ENCODE results near the gene WDFY3.

Gene WDFY3

GRCh38 chr4:84920617-84921016 lies 45.9 kb downstream of the WDFY3 start:
- Histone ChIP-seq H3K4me3 (ENCODE audit: low read length) (no peak overlapping the region), H3K27me3 (ENCODE audit: insufficient read depth, low read length) (no peaks in the 10 kb centered on the region), H3K4me1 (ENCODE audit: insufficient read depth, low read length) (peaks cover 21% of the 10 kb centered on the region), H3K27ac (ENCODE audit: low read length) (no peak overlapping the region), H3K36me3 (ENCODE audit: insufficient read depth, low read depth, low read length) (peaks cover 4% of the 10 kb centered on the region; the same call in 1 of the 2 replicates), H3K9ac (ENCODE audit: low read depth, low read length) (no peak overlapping the region), H3K9me3 (ENCODE audit: insufficient read depth, low read depth, low read length) (no peaks in the 10 kb centered on the region)

- Histone ChIP-seq H3K9ac (ENCODE audit: low read depth, low read length) (no peak overlapping the region), H3K36me3 (ENCODE audit: insufficient read depth, low read depth, low read length) (peaks cover 9% of the 10 kb centered on the region), H3K27ac (ENCODE audit: low read length) (no peak overlapping the region), H3K9me3 (ENCODE audit: insufficient read depth, low read depth, low read length) (no peaks in the 10 kb centered on the region), H3K27me3 (ENCODE audit: insufficient read depth, low read length) (no peaks in the 10 kb centered on the region), H3K4me1 (ENCODE audit: insufficient read depth, low read length) (peaks cover 18% of the 10 kb centered on the region), H3K4me3 (ENCODE audit: low read length) (no peak overlapping the region)
These were observed 48.5 kb downstream of the WDFY3 start for GRCh38 chr4:84917869-84918600.

DNA sequence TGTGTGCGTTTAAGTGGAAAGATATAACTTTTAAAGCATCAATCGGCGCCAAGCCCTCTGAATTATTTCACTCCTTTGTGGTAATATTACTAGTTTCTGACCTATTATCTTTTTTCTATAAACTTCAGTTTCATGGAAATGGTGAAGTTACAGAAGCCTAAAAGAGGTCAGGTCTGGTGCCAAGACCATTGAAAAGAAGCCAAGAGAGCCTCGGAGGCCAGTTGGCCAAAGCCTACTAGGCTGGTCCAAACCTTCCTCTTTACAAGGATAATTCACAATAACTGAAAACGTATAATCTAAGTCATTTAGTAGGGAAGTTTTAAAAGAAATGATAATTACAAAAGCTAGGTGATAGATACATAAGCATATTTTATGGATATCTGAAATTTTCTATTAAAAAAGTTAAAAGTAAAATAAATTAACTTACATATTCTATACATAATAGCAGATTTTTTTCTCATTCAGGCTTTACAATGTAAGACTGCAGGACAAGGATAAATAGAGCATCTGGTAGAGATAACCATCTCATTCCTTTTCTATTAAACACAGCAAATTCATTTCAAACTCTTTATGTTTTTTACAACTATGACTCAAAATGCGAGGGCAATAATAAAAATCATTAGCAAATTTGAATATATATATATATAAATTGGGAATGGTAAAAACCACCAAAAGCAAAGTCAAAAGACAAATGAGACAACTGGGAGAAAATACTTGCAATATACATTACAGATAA lies 49.2 kb downstream of the WDFY3 start:
- H3K9me3 ChIP-seq (ENCODE audit: insufficient read depth, low read depth, low read length) = no peaks in the 10 kb centered on the region
- H3K27ac ChIP-seq (ENCODE audit: low read length) = no peak overlapping the region
- H3K4me3 ChIP-seq (ENCODE audit: low read length) = no peak overlapping the region
- no peak overlapping the region for H3K9ac ChIP-seq (ENCODE audit: low read depth, low read length)
- no peaks in the 10 kb centered on the region for H3K27me3 ChIP-seq (ENCODE audit: insufficient read depth, low read length)
- peaks cover 18% of the 10 kb centered on the region for H3K4me1 ChIP-seq (ENCODE audit: insufficient read depth, low read length)
- H3K36me3 ChIP-seq (ENCODE audit: insufficient read depth, low read depth, low read length) = peaks cover 9% of the 10 kb centered on the region

DNA sequence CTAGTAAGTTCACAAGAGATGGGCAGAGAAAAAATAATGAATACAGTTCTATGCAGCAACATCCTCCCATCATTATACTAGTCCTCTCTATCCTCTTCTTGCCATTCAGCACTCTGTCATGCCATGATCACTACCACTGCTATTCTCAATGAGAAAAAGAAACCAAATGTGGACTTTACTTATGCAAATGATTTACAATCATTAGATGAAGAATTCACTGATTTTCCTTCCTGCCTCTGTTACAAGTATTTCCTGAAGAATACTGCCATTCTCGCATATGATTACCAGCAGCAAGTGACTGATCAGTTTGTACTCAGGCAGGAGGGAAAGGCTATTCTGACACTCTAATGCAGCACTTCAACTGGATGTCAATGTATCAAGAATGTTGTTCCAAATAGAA lies 50.3 kb downstream of the WDFY3 start:
- H3K27ac ChIP-seq (ENCODE audit: low read length) = no peak overlapping the region

GRCh38 chr4:84915396-84915780 lies 51.1 kb downstream of the WDFY3 start:
- Histone ChIP-seq H3K9me3 (ENCODE audit: insufficient read depth, low read depth, low read length) (0 out of 2 replicates have a peak, but pooled peaks cover 3% of the 10 kb centered on the region), H3K9ac (ENCODE audit: low read depth, low read length) (no peak overlapping the region), H3K4me1 (ENCODE audit: insufficient read depth, low read length) (peaks cover 18% of the 10 kb centered on the region), H3K4me3 (ENCODE audit: low read length) (no peak overlapping the region), H3K36me3 (ENCODE audit: insufficient read depth, low read depth, low read length) (peaks cover 13% of the 10 kb centered on the region), H3K27me3 (ENCODE audit: insufficient read depth, low read length) (no peaks in the 10 kb centered on the region), H3K27ac (ENCODE audit: low read length) (no peak overlapping the region)

More for the DNA sequence above, 50.3 kb downstream of the WDFY3 start:
- Histone ChIP-seq H3K36me3 (ENCODE audit: insufficient read depth, low read depth, low read length) (peaks cover 13% of the 10 kb centered on the region), H3K4me3 (ENCODE audit: low read length) (peak overlapping the region; percentile 25; the same call in 1 of the 2 replicates), H3K4me1 (ENCODE audit: insufficient read depth, low read length) (peaks cover 18% of the 10 kb centered on the region), H3K9me3 (ENCODE audit: insufficient read depth, low read depth, low read length) (0 out of 2 replicates have a peak, but pooled peaks cover 2% of the 10 kb centered on the region), H3K27me3 (ENCODE audit: insufficient read depth, low read length) (no peaks in the 10 kb centered on the region), H3K9ac (ENCODE audit: low read depth, low read length) (no peak overlapping the region)

- H3K4me1 ChIP-seq (ENCODE audit: insufficient read depth, low read length) = peaks cover 18% of the 10 kb centered on the region
- no peak overlapping the region for H3K27ac ChIP-seq (ENCODE audit: low read length)
These were observed 51.6 kb downstream of the WDFY3 start for GRCh38 chr4:84914686-84915395.

GRCh38 chr4:84913176-84913575 lies 53.3 kb downstream of the WDFY3 start:
- Histone ChIP-seq H3K27ac (ENCODE audit: low read length) (no peak overlapping the region), H3K36me3 (ENCODE audit: insufficient read depth, low read depth, low read length) (peaks cover 9% of the 10 kb centered on the region), H3K4me1 (ENCODE audit: insufficient read depth, low read length) (peaks cover 18% of the 10 kb centered on the region), H3K4me3 (ENCODE audit: low read length) (no peak overlapping the region), H3K9ac (ENCODE audit: low read depth, low read length) (no peak overlapping the region), H3K27me3 (ENCODE audit: insufficient read depth, low read length) (no peaks in the 10 kb centered on the region), H3K9me3 (ENCODE audit: insufficient read depth, low read depth, low read length) (0 out of 2 replicates have a peak, but pooled peaks cover 3% of the 10 kb centered on the region)

More at GRCh38 chr4:84914686-84915395, 51.6 kb downstream of the WDFY3 start:
- peaks cover 13% of the 10 kb centered on the region for H3K36me3 ChIP-seq (ENCODE audit: insufficient read depth, low read depth, low read length)
- no peaks in the 10 kb centered on the region for H3K27me3 ChIP-seq (ENCODE audit: insufficient read depth, low read length)
- H3K9me3 ChIP-seq (ENCODE audit: insufficient read depth, low read depth, low read length) = 0 out of 2 replicates have a peak, but pooled peaks cover 3% of the 10 kb centered on the region
- no peak overlapping the region for H3K4me3 ChIP-seq (ENCODE audit: low read length)
- no peak overlapping the region for H3K9ac ChIP-seq (ENCODE audit: low read depth, low read length)

- H3K9ac ChIP-seq (ENCODE audit: low read depth, low read length) = no peak overlapping the region
- H3K27me3 ChIP-seq (ENCODE audit: insufficient read depth, low read length) = no peaks in the 10 kb centered on the region
- no peak overlapping the region for H3K4me3 ChIP-seq (ENCODE audit: low read length)
- no peak overlapping the region for H3K27ac ChIP-seq (ENCODE audit: low read length)
- H3K9me3 ChIP-seq (ENCODE audit: insufficient read depth, low read depth, low read length) = 0 out of 2 replicates have a peak, but pooled peaks cover 3% of the 10 kb centered on the region
- H3K4me1 ChIP-seq (ENCODE audit: insufficient read depth, low read length) = peaks cover 14% of the 10 kb centered on the region
- peaks cover 9% of the 10 kb centered on the region for H3K36me3 ChIP-seq (ENCODE audit: insufficient read depth, low read depth, low read length)
These were observed 53.7 kb downstream of the WDFY3 start for GRCh38 chr4:84912741-84913140.

- Histone ChIP-seq H3K27me3 (ENCODE audit: insufficient read depth, low read length) (no peaks in the 10 kb centered on the region), H3K4me1 (ENCODE audit: insufficient read depth, low read length) (peaks cover 3% of the 10 kb centered on the region; the same call in 1 of the 2 replicates), H3K4me3 (ENCODE audit: low read length) (no peak overlapping the region), H3K27ac (ENCODE audit: low read length) (no peak overlapping the region), H3K9ac (ENCODE audit: low read depth, low read length) (no peak overlapping the region), H3K36me3 (ENCODE audit: insufficient read depth, low read depth, low read length) (peaks cover 4% of the 10 kb centered on the region), H3K9me3 (ENCODE audit: insufficient read depth, low read depth, low read length) (0 out of 2 replicates have a peak, but pooled peaks cover 3% of the 10 kb centered on the region)
These were observed 57.6 kb downstream of the WDFY3 start for GRCh38 chr4:84908876-84909275.

DNA sequence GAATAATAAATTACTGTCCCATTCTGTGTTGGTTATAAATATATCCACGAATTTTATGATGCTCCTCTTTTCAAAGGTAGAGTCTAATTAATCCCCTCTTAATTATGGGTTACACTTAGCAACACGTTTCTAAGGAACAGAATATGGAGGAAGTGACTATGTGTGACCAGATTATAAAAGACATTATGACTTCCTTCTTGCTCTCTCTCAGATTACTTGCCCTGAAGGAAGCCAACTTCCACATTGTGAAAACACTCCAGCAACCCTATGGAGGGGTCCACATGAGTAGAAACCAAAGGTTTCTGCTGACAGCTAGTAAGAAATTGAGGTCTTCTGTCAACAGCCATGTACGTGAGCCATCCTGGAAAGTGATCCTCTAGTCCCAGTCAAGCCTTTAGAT lies 59.3 kb downstream of the WDFY3 start:
- Histone ChIP-seq H3K4me3 (ENCODE audit: low read length) (no peak overlapping the region), H3K36me3 (ENCODE audit: insufficient read depth, low read depth, low read length) (peaks cover 4% of the 10 kb centered on the region; the same call in 1 of the 2 replicates), H3K9ac (ENCODE audit: low read depth, low read length) (no peak overlapping the region), H3K27me3 (ENCODE audit: insufficient read depth, low read length) (no peaks in the 10 kb centered on the region), H3K27ac (ENCODE audit: low read length) (no peak overlapping the region), H3K4me1 (ENCODE audit: insufficient read depth, low read length) (peaks cover 13% of the 10 kb centered on the region), H3K9me3 (ENCODE audit: insufficient read depth, low read depth, low read length) (0 out of 2 replicates have a peak, but pooled peaks cover 3% of the 10 kb centered on the region)

GRCh38 chr4:84905646-84906045 lies 60.8 kb downstream of the WDFY3 start:
- H3K36me3 ChIP-seq (ENCODE audit: insufficient read depth, low read depth, low read length) = no peaks in the 10 kb centered on the region; the same call in 1 of the 2 replicates
- H3K4me1 ChIP-seq (ENCODE audit: insufficient read depth, low read length) = peaks cover 26% of the 10 kb centered on the region
- no peak overlapping the region for H3K4me3 ChIP-seq (ENCODE audit: low read length)
- no peak overlapping the region for H3K27ac ChIP-seq (ENCODE audit: low read length)
- H3K9me3 ChIP-seq (ENCODE audit: insufficient read depth, low read depth, low read length) = no peaks in the 10 kb centered on the region
- H3K27me3 ChIP-seq (ENCODE audit: insufficient read depth, low read length) = no peaks in the 10 kb centered on the region
- no peak overlapping the region for H3K9ac ChIP-seq (ENCODE audit: low read depth, low read length)

Measured in iPS-20b (cell line).